Measurements from ENCODE around the gene LRP2BP. TPM values are rescaled to one million over a fixed set of nuclear protein-coding genes. Genes with fewer than 3 reads are reported as not detected.
"Not testable (repeated sequence)": the region's sequence is repeated elsewhere in the genome, so short reads cannot be mapped to it uniquely, and the experiment has no call there.

LRP2BP gene
- total RNA-seq, 2 experiments from 2014 or later, result 2.7 to 3.1 TPM

DNA sequence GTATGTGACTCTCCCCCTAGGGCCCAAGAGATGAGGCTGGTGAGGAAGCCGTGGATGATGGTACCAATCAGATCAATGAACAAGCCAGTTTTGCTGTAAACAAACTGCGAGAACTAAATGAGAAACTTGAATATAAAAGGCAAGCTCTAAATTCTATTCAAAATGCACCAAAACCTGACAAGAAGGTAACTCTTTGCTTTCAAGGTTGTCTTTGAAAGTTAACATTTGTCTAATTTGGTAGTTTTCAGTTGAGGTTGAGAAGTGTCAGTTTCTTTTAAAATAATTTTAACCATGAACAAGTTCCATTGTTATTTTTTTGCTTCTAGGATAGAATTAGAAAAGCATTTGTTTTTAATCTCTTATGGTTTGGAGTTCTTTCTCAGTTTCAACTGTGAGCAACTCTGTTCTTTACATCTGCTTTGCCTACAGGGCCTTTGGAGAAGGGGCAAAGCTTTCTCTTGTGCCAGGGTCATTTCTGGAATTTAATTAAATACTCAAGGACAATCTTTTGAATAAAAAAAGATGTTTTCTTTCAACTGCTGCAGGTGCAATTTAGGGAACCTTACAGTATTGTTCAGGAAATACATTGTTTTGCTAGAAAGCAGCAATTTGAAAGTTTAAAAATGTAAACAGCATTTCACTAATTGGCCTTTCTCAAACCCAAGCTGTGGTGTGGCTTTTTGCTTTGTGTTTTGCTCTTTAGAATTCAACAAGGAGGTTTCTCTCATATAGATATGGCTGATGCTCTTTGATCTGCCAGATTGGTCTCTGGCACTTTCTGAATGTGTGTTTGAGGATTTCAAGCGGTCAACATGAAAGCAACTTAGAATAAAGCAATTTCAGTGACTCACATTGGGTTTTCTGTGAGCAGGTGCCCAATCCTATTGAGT lies 62.9 kb downstream of the LRP2BP start:
- no peak for ATAC-seq (ENCODE audit: poor library complexity)
- no peaks in the 10 kb centered on the region for H3K4me1 Mint-ChIP-seq (ENCODE audit: low read depth)

DNA sequence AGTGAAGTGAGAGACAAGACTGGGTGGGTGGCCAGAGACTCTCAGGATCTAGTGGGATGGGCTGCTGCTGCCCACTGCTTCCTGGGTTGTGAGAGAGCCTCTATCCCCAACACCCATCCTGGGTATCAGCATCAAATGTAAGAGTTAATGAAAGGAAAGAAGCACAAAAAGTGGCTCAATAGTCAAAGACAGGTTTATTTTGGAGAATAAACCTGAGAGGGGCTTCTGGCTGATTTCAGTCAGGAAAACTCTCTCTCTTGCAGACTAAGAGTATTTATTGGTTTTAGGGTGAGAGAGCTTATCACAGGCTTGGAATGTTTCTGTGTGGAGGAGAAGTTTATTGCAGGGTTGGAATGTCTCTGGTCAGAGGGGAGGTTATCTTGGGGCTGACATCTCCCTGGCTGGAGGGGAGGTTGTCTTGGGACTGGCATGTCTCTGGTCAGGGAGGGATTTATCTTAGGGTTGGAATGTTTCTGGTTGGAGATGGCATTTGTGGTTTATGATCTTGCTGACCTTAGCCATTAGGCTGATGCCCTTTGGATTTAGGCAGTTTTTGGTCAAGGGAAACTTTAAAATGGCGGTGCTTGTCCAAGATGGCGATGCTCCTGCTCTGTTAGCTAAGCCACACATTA lies 65.7 kb downstream of the LRP2BP start:
- ATAC-seq (ENCODE audit: poor library complexity); H3K4me1 ChIP-seq (ENCODE audit: insufficient read depth, low read length); POLR2A ChIA-PET; H3K36me3 ChIP-seq (ENCODE audit: insufficient read depth, low read length); H3K4me1 Mint-ChIP-seq (ENCODE audit: low read depth); H3K27ac Mint-ChIP-seq; H3K4me3 Mint-ChIP-seq; H3K9me3 ChIP-seq (ENCODE audit: control insufficient read depth in 1 of 2, insufficient read depth in 1 of 2, low read length in 2 of 2); H3K4me3 ChIP-seq (ENCODE audit: low read length); H3K27me3 ChIP-seq (ENCODE audit: control insufficient read depth in 1 of 2, insufficient read depth in 2 of 2, low read length in 2 of 2); H3K27ac ChIP-seq (ENCODE audit: low read depth in 1 of 2, low read length in 2 of 2); H3K27me3 Mint-ChIP-seq; CTCF ChIA-PET; intact Hi-C loops (cut with DNase I, micrococcal nuclease); H3K9me3 Mint-ChIP-seq; DNase-seq: not testable (repeated sequence)
- peaks cover 14% of the 10 kb centered on the region for H3K36me3 Mint-ChIP-seq (ENCODE audit: low read depth)

More for the DNA sequence above, 62.9 kb downstream of the LRP2BP start:
- intact Hi-C loops (cut with DNase I, micrococcal nuclease), result no loop called here
- H3K4me3 Mint-ChIP-seq, result no peak overlapping the region
- no peaks in the 10 kb centered on the region for H3K4me1 ChIP-seq (ENCODE audit: insufficient read depth, low read length)
- H3K9me3 Mint-ChIP-seq, result no peaks in the 10 kb centered on the region
- H3K4me3 ChIP-seq (ENCODE audit: low read length), result no peak overlapping the region
- no peaks in the 10 kb centered on the region for H3K27me3 ChIP-seq (ENCODE audit: control insufficient read depth in 1 of 2, insufficient read depth in 2 of 2, low read length in 2 of 2)
- H3K36me3 ChIP-seq (ENCODE audit: insufficient read depth, low read length), result no peaks in the 10 kb centered on the region
- no peaks in the 10 kb centered on the region for H3K9me3 ChIP-seq (ENCODE audit: control insufficient read depth in 1 of 2, insufficient read depth in 1 of 2, low read length in 2 of 2)
- no peaks in the 10 kb centered on the region for H3K27me3 Mint-ChIP-seq
- ChIA-PET POLR2A (no interaction called here), CTCF (no interaction called here)
- peaks cover 14% of the 10 kb centered on the region for H3K36me3 Mint-ChIP-seq (ENCODE audit: low read depth)
- DNase-seq, result no peak
- TF ChIP-seq, protein P1, sequence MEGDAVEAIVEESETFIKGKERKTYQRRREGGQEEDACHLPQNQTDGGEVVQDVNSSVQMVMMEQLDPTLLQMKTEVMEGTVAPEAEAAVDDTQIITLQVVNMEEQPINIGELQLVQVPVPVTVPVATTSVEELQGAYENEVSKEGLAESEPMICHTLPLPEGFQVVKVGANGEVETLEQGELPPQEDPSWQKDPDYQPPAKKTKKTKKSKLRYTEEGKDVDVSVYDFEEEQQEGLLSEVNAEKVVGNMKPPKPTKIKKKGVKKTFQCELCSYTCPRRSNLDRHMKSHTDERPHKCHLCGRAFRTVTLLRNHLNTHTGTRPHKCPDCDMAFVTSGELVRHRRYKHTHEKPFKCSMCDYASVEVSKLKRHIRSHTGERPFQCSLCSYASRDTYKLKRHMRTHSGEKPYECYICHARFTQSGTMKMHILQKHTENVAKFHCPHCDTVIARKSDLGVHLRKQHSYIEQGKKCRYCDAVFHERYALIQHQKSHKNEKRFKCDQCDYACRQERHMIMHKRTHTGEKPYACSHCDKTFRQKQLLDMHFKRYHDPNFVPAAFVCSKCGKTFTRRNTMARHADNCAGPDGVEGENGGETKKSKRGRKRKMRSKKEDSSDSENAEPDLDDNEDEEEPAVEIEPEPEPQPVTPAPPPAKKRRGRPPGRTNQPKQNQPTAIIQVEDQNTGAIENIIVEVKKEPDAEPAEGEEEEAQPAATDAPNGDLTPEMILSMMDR (IDR thresholded peaks at IDR 0.05), result no peak
- H3K27ac ChIP-seq (ENCODE audit: low read depth in 1 of 2, low read length in 2 of 2), result no peak overlapping the region
- no peak overlapping the region for H3K27ac Mint-ChIP-seq

DNA sequence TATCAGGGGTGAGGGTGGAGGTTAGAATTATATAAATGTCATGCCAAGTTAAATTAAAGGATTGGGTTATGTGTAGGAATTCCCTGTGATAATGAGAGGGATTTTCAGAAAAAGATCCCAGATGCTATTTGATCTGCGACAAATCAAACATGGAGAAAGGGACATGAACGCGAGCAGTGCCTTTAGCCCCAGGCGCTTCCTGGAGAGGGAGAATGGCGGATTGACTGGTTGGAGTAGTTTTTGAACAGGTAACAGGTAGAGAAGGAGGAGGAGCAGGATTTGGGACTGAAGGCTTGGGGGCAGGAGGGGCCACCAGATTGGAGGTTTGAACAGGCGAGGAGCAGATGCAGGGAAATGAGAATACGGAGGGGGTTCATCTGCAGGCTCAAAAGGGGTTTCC lies 67.1 kb downstream of the LRP2BP start:
- TF ChIP-seq, protein P1 (IDR thresholded peaks at IDR 0.05), result no peak
- intact Hi-C loops (cut with DNase I, micrococcal nuclease), result no loop called here
- Mint-ChIP-seq H3K27me3 (no peaks in the 10 kb centered on the region), H3K27ac (no peak overlapping the region), H3K4me1 (ENCODE audit: low read depth) (no peaks in the 10 kb centered on the region), H3K36me3 (ENCODE audit: low read depth) (peaks cover 23% of the 10 kb centered on the region), H3K9me3 (no peaks in the 10 kb centered on the region), H3K4me3 (no peak overlapping the region)
- no peak overlapping the region for H3K27ac ChIP-seq (ENCODE audit: low read depth in 1 of 2, low read length in 2 of 2)
- no peaks in the 10 kb centered on the region for H3K9me3 ChIP-seq (ENCODE audit: control insufficient read depth in 1 of 2, insufficient read depth in 1 of 2, low read length in 2 of 2)
- DNase-seq (no peak), ATAC-seq (ENCODE audit: poor library complexity) (no peak)
- CTCF ChIA-PET, result no interaction called here
- no peak overlapping the region for H3K4me3 ChIP-seq (ENCODE audit: low read length)
- no peaks in the 10 kb centered on the region for H3K27me3 ChIP-seq (ENCODE audit: control insufficient read depth in 1 of 2, insufficient read depth in 2 of 2, low read length in 2 of 2)
- no peaks in the 10 kb centered on the region for H3K36me3 ChIP-seq (ENCODE audit: insufficient read depth, low read length)
- H3K4me1 ChIP-seq (ENCODE audit: insufficient read depth, low read length), result no peaks in the 10 kb centered on the region
- POLR2A ChIA-PET, result no interaction called here

DNA sequence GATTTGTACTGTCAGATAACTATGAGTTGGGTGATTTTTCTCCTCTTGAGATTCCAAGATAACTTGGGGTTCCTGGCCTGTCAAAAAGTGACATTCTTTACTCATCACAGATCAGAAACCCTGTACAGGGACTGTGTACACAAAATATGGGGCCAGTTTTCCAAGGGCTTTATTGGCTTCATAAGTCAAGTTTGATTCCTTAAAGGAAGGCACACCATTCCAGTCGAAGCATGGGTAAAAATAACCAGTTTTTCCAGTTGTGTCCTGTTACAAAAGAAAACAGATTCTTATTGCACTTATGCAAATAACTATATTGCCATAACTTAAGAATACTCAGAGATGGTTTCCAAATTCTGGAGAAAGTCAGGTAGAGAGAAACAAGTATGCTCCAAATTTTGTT lies 70.0 kb downstream of the LRP2BP start:
- H3K27ac Mint-ChIP-seq; H3K36me3 ChIP-seq (ENCODE audit: insufficient read depth, low read length); H3K27me3 Mint-ChIP-seq; intact Hi-C loops (cut with DNase I, micrococcal nuclease); H3K27ac ChIP-seq (ENCODE audit: low read depth in 1 of 2, low read length in 2 of 2); DNase-seq; H3K9me3 ChIP-seq (ENCODE audit: control insufficient read depth in 1 of 2, insufficient read depth in 1 of 2, low read length in 2 of 2); H3K4me1 ChIP-seq (ENCODE audit: insufficient read depth, low read length); CTCF ChIA-PET; H3K9me3 Mint-ChIP-seq; H3K4me1 Mint-ChIP-seq (ENCODE audit: low read depth); H3K27me3 ChIP-seq (ENCODE audit: control insufficient read depth in 1 of 2, insufficient read depth in 2 of 2, low read length in 2 of 2); POLR2A ChIA-PET; ATAC-seq (ENCODE audit: poor library complexity); H3K4me3 Mint-ChIP-seq; H3K4me3 ChIP-seq (ENCODE audit: low read length): not testable (repeated sequence)
- peaks cover 36% of the 10 kb centered on the region for H3K36me3 Mint-ChIP-seq (ENCODE audit: low read depth)

DNA sequence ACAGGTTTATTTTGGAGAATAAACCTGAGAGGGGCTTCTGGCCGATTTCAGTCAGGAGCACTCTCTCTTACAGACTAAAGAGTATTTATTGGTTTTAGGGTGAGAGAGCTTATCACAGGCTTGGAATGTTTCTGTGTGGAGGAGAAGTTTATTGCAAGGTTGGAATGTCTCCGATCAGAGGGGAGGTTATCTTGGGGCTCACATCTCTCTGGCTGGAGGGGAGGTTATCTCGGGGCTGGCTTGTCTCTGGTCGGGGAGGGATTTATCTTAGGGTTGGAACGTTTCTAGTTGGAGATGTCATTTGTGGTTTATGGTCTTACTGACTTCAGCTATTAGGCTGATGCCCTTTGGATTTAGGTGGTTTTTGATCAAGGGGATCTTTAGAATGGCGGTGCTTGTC lies 71.4 kb downstream of the LRP2BP start:
- DNase-seq; H3K4me1 Mint-ChIP-seq (ENCODE audit: low read depth); H3K27me3 ChIP-seq (ENCODE audit: control insufficient read depth in 1 of 2, insufficient read depth in 2 of 2, low read length in 2 of 2); H3K27ac Mint-ChIP-seq; intact Hi-C loops (cut with DNase I, micrococcal nuclease); H3K9me3 Mint-ChIP-seq; H3K4me3 Mint-ChIP-seq; H3K36me3 ChIP-seq (ENCODE audit: insufficient read depth, low read length); H3K9me3 ChIP-seq (ENCODE audit: control insufficient read depth in 1 of 2, insufficient read depth in 1 of 2, low read length in 2 of 2); H3K4me1 ChIP-seq (ENCODE audit: insufficient read depth, low read length); ATAC-seq (ENCODE audit: poor library complexity); CTCF ChIA-PET; H3K4me3 ChIP-seq (ENCODE audit: low read length); POLR2A ChIA-PET; H3K27ac ChIP-seq (ENCODE audit: low read depth in 1 of 2, low read length in 2 of 2); H3K27me3 Mint-ChIP-seq: not testable (repeated sequence)
- H3K36me3 Mint-ChIP-seq (ENCODE audit: low read depth), result peaks cover 41% of the 10 kb centered on the region

Data from CD4-positive, alpha-beta T cell (primary cell).